ENCODE results near the gene ATAD3B.
"Not testable (repeated sequence)": the region's sequence is repeated elsewhere in the genome, so short reads cannot be mapped to it uniquely, and the experiment has no call there.

GRCh38 chr1:1495461-1495975 is 24.0 kb downstream of the ATAD3B start:
- not testable (repeated sequence) for TF ChIP-seq EZH2 (IDR thresholded peaks at IDR 0.05; ENCODE audit: insufficient read depth, poor library complexity, severe bottlenecking); EZH2phosphoT487 (IDR thresholded peaks at IDR 0.05; ENCODE audit: insufficient read depth, low read depth)
